SJSA1 (cell line): ENCODE data around the gene CASP10. TPM values are rescaled to one million over a fixed set of nuclear protein-coding genes. Genes with fewer than 3 reads are reported as not detected.

Experiments used
- DNase-seq, 2 experiments: peaks; one replicate each; pipeline ENCODE4 v3.0.0-alpha.2; 2015 to 2020; ENCODE audit warnings: low spot score in 2 of 2, low read depth in 1 of 2
- H3K27ac ChIP-seq: fragments of 250-450 bp; sonication (Bioruptor Pico); 2 replicates; pipeline ENCODE4 v1.5.1; 2020; ENCODE audit warnings: mild to moderate bottlenecking, moderate library complexity
- H3K27me3 ChIP-seq: fragments of 250-450 bp; sonication (Bioruptor Pico); replicated peaks from 2 replicates; pipeline ENCODE4 v1.5.1; 2020; ENCODE audit warnings: mild to moderate bottlenecking, moderate library complexity
- H3K36me3 ChIP-seq: fragments of 250-450 bp; sonication (Bioruptor Pico); 2 replicates; pipeline ENCODE4 v1.5.1; 2020; ENCODE audit warnings: mild to moderate bottlenecking
- H3K4me1 ChIP-seq: fragments of 250-450 bp; sonication (Bioruptor Pico); replicated peaks from 2 replicates; pipeline ENCODE4 v1.6.1; 2021; ENCODE audit warnings: mild to moderate bottlenecking
- H3K4me3 ChIP-seq: fragments of 250-450 bp; sonication (Bioruptor Pico); 2 replicates; pipeline ENCODE4 v1.5.1; 2020; ENCODE audit warnings: mild to moderate bottlenecking
- H3K9me3 ChIP-seq: fragments of 250-450 bp; sonication (Bioruptor Pico); replicated peaks from 2 replicates; pipeline ENCODE4 v1.5.1; 2020; ENCODE audit warnings: mild to moderate bottlenecking
- total RNA-seq: library from RNA; depleted of rRNA; stranded (reverse); fragments of >200 nt; shearing (Covaris generic); gene quantifications from 2 replicates; pipeline ENCODE4 v1.2.3, GENCODE V29; 2014; rRNA removed

Gene CASP10
- total RNA-seq, 1 experiment from 2014 or later = 1.6 TPM

GRCh38 chr2:201271917-201272316 is 89.0 kb downstream of the CASP10 start:
- no peaks in the 10 kb centered on the region for H3K9me3 ChIP-seq
- H3K4me3 ChIP-seq = no peak overlapping the region
- H3K27me3 ChIP-seq = no peaks in the 10 kb centered on the region
- no peaks in the 10 kb centered on the region for H3K4me1 ChIP-seq
- H3K36me3 ChIP-seq = peaks cover 10% of the 10 kb centered on the region; the same call in 1 of the 2 replicates
- H3K27ac ChIP-seq = no peak overlapping the region
- no peak for DNase-seq

- Histone ChIP-seq H3K9me3 (no peaks in the 10 kb centered on the region), H3K27ac (no peak overlapping the region), H3K4me3 (no peak overlapping the region), H3K27me3 (no peaks in the 10 kb centered on the region), H3K4me1 (no peaks in the 10 kb centered on the region), H3K36me3 (peaks cover 10% of the 10 kb centered on the region)
- no peak for DNase-seq
Measured at GRCh38 chr2:201273330-201273983, 90.5 kb downstream of the CASP10 start.

GRCh38 chr2:201275069-201275468 is 92.1 kb downstream of the CASP10 start:
- no peaks in the 10 kb centered on the region for H3K9me3 ChIP-seq
- H3K27ac ChIP-seq = no peak overlapping the region
- DNase-seq = no peak
- no peak overlapping the region for H3K4me3 ChIP-seq
- H3K4me1 ChIP-seq = no peaks in the 10 kb centered on the region
- peaks cover 18% of the 10 kb centered on the region for H3K36me3 ChIP-seq
- H3K27me3 ChIP-seq = no peaks in the 10 kb centered on the region

- no peak overlapping the region for H3K27ac ChIP-seq
- H3K4me1 ChIP-seq = no peaks in the 10 kb centered on the region
- no peak for DNase-seq
- H3K9me3 ChIP-seq = no peaks in the 10 kb centered on the region
- H3K4me3 ChIP-seq = no peak overlapping the region
- H3K36me3 ChIP-seq = peaks cover 18% of the 10 kb centered on the region
- no peaks in the 10 kb centered on the region for H3K27me3 ChIP-seq
Measured at GRCh38 chr2:201275990-201276389, 93.0 kb downstream of the CASP10 start.

GRCh38 chr2:201276511-201276910 is 93.6 kb downstream of the CASP10 start:
- Histone ChIP-seq H3K9me3 (no peaks in the 10 kb centered on the region), H3K4me3 (no peak overlapping the region), H3K36me3 (peaks cover 18% of the 10 kb centered on the region), H3K27ac (no peak overlapping the region), H3K4me1 (no peaks in the 10 kb centered on the region), H3K27me3 (no peaks in the 10 kb centered on the region)
- no peak for DNase-seq

Other genes with a start within 250 kb of the CASP10 start
- gene ORC2, start 219.5 kb upstream of the CASP10 start, total RNA-seq = 13.5 and 16.3 TPM in 2 replicates
- 6.7 and 14.8 TPM in 2 replicates for gene HYCC2, start 111.5 kb upstream of the CASP10 start, total RNA-seq
- 174 and 315 TPM in 2 replicates for gene NDUFB3, start 111.1 kb upstream of the CASP10 start, total RNA-seq
- 70.4 and 79.7 TPM in 2 replicates for gene CFLAR, start 67.0 kb upstream of the CASP10 start, total RNA-seq
- gene CASP8, start 77.4 kb downstream of the CASP10 start, total RNA-seq = 17.7 and 20.1 TPM in 2 replicates
- 0.58 and 0.75 TPM in 2 replicates for gene FLACC1, start 174.2 kb downstream of the CASP10 start, total RNA-seq